GM21528 (cell line): ENCODE measurements around the gene KCTD16.

ENCODE experiments used
- ATAC-seq: cut with Tn5 transposase; IDR thresholded peaks from one replicate; pipeline ENCODE4 v1.9.1; 2021; ENCODE audit warnings: mild to moderate bottlenecking, moderate library complexity; ENCODE audit not compliant: unreplicated experiment, low FRiP score

KCTD16 gene

DNA sequence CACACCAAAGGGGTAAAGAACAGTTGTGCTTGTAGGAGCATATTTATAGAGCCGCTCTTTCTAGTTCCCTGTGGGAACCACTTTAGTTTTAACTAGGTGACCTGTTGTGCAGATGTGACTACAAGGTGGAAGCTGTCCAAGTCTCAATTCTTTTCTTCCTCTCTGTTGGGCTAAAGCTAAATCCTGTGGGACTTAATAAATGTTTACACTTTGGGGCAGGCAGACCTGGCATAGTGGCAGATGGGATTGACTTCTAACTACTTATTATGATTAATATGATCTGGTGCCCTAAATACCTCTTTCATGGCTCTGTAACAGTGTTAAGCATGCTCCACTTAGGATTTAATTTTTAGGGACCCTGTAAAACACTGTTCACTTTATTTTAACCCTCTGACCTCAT is 265.3 kb downstream of the KCTD16 start:
- ATAC-seq: no peak

DNA sequence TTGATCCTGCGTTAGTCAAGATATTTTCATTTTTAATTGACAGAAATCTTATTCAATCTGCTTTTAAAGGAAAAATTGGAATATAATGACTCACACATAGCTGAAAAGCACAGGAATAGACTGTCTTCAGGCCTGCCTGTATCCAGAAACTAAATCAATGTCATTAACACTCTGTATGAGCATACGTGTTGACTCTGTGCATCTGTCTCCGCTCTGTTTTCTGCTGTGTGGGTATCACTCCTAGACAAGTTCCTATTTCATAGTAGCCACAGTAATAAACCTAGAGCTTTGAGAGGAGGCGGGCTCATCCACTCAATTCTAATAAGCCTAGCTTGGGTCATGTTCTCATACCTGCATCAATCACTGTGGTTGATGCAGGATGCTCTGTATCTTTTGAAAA is 267.6 kb downstream of the KCTD16 start:
- no peak for ATAC-seq

DNA sequence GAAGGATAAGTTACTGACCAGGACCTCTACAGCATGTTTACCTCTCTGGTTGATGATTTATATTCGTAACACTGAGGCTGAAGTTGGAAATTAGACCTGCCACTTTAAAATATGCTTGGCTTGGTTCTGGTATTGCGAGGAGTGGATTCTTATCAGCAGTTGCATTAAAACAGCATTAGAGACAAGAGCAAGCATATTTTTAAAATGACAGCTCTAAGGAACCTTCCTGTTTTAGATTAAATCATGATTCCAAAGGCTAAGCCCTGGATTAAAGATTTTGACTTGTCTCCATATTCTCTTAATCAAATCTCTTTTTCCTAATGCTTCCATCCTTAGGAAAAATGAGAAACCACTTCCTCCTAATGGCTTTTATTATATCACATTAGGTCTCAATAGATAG is 277.8 kb downstream of the KCTD16 start:
- ATAC-seq: no peak

- ATAC-seq: no peak
Observed at GRCh38 chr5:144451187-144451973, 280.7 kb downstream of the KCTD16 start.

DNA sequence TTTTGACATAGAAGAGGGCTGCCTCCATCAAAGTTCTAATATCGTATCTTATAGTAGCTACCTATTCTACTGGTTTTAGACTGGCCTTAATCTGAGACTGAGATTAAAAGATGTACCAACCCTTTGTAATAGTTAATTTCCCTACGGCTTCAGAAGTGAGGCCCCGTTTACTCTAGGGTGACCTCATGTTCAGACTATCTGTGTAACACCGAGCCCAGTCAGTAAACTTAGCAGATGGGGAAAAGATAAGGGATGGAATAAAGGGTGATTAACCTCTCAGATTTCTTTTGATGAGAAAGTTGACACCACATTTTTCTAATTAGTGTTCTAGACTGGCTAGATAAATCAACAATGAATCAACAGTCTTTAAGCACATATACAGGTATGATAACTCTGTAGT is 283.1 kb downstream of the KCTD16 start:
- ATAC-seq: no peak

DNA sequence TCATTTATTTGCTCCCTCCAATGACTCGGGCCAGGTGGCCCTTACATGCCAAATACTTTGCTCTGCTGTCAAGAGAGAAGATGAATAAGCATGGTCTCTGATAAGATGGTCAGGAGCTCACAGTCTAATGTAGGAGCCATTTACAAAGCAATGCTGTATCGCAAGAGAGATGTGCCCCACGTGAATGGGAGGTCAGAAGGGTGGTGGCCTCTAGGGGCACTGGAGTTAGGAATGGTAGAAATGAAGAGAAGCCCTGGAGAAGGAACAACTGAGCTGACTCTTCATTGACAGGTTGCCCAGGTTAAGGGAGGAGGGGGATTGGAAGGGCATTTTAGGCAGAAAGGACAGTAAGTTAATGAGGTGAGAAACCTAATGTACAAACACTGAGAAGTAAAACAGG is 286.5 kb downstream of the KCTD16 start:
- ATAC-seq: no peak

GRCh38 chr5:144458216-144458615 is 287.5 kb downstream of the KCTD16 start:
- ATAC-seq: no peak

DNA sequence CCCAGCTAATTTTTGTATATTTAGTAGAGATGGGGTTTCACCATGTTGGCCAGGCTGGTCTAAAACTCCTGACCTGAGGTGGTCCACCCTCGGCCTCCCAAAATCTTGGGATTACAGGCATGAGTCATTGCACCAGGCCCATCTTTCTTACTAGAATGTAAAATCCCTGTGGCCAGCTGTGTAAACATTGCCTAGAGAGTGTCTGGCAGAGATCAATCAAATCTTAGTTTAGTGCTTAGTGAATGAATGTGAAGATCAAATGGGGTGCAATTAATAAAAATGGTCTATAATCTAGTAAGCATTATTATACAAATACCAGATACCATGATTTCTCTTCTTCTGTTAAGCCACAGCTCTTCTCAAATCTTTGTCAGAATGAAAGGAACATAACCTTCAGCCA is 289.9 kb downstream of the KCTD16 start:
- no peak for ATAC-seq

- ATAC-seq: no peak
Observed at GRCh38 chr5:144462577-144462976, 291.9 kb downstream of the KCTD16 start.

DNA sequence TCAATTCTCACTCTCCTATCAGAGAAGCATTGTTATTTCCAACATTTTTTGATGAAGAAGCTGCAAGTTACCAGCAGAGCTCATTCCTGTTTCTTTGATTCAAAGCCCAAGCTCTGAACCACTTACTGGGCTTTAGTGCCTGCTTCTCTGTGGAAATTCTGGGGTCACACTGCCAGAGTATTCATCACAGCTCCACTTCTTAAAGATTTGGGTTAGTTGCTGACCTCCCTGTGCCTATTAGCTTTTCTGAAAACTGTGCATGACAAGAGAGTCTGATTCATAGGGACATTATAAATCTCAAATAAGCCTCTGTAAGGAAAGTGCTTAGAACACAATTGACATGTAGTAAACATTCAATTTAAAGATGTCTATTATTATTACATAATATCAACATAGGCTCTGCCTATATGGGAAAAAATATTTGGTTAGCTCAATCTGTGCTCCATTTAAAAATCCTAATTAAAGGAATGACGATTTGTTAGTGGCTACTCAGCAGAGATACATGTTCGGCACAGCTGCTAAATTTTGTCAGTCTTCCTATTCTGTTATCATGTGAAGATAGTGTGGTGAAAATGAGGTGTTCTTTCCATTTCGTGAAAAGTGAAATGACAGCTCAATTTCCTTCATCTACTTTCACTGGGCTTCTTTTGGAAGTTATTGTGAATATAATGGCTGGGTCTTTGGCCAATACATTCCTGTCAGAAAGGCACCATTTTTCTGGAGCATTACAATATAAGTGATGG is 293.0 kb downstream of the KCTD16 start:
- ATAC-seq: no peak

DNA sequence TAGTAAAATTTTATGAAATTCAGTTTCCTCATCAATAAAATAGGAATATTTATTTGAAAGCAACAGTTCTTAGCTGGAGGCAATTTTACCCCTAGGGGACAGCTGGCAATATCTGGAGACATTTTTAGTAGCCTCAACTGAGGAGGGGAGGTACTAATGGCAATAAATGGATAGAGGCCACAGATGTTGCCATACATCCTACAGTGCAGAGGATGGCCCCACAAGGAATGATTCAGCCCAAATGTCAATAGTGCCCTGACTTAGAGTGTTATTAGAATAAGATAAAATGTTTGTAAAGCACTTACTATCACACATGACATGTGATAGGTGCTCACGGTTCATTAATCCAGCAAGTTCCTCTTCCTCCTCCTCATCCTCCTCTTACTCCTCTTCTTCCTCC is 293.6 kb downstream of the KCTD16 start:
- ATAC-seq: no peak

- ATAC-seq: no peak
Observed at GRCh38 chr5:144465441-144465840, 294.8 kb downstream of the KCTD16 start.

DNA sequence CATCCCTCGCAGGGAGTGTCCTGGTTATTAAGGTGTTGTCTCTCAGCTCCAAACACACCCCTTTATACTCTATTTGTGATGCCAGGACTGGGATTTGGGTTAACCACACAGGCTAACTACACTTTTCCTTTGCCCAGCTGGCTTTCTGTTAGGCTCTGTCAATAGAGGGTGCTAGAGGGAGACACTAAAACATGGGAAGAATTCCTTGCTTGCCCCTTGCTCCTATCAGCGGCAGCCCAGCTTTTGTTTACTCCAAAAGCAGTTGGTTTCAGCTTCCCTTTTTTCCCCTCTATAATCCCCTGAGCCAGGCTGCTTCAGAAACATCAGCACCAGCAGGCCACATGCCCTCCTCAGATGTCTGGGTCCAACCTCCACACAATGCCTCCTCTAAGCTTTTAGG is 297.1 kb downstream of the KCTD16 start:
- ATAC-seq: no peak

DNA sequence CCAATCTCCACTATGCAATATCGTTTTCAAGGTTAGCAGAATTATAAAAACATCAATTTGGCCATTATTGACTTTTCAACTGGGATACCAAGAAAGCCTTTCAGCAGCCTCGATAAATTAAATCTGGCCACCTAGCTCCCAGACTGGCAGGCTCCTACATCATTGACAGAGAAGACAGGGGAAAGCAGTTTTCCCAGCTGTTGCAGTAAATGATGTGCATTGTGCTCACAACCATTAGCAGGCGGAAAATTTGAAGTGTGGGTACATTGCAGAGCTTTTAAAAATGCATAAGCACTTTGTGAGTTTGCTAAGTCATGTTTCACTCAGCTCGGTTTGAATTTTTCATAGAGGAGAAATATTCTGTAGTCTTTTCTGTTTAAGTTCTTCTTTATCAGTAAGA is 297.9 kb downstream of the KCTD16 start:
- no peak for ATAC-seq

DNA sequence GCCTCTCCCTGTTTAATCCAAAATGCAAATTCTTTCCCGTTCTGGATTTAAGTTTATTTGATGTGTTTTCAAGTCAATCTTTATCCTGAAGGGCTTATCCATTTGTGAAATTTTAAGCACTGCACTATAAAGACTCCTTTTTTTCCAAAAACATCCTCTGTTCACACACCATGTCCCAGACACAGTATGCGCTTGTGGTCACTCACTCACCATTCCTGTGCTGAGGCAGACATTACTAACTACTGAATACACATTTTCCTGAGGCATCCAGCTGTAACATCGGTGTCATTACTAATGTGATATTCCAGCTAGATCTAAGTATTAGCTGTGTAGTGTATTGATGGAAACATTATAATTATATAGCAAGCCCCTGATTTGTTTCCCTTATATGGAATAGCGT is 298.4 kb downstream of the KCTD16 start:
- ATAC-seq: no peak

DNA sequence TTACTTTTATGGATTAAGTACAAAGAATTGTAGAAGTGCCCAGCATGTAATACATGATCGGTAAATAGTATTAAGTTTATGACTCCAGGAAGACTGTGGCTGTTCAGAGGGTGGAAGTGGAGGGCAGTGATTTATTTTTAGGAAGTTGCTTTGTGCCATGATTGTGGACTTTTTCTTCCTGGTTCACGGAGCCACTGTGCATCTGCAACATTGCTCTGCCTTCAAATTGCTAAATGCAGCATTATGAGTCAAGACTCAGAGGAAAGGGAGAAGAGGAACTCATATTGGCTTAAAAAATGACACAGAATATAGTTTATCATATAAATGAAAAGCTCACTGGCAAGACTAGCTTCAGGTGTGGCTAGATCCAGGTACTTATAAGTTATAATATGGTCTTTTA is 301.5 kb downstream of the KCTD16 start:
- ATAC-seq: no peak

DNA sequence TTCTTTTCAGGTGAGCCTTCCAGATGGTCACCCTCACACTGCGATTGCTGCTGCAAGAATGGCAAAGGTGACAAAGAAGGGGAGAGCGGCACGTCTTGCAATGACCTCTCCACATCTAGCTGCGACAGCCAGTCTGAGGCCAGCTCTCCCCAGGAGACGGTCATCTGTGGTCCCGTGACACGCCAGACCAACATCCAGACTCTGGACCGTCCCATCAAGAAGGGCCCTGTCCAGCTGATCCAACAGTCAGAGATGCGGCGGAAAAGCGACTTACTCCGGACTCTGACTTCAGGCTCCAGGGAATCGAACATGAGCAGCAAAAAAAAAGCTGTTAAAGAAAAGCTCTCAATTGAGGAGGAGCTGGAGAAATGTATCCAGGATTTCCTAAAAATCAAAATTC is 303.0 kb downstream of the KCTD16 start:
- no peak for ATAC-seq

DNA sequence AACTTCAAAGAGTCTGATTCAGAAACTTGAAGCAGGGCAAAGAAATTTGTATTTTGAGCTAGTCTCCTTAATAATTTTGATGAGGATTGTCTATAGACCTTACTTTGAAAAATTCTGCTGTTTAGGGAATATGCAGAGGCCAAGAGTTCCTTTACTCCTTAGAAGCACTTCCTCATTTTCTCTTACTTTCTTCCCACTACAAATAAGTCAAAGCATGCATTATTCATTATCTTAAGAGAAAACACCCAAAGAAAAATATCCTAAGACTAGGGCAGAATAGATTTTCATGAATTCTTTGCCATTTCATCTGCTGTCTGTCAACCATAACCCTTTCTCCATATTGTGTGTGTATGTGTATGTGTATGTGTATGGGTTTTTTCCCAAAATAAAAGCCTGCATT is 307.9 kb downstream of the KCTD16 start:
- no peak for ATAC-seq

- no peak for ATAC-seq
Observed at GRCh38 chr5:144481861-144482260, 311.2 kb downstream of the KCTD16 start.

DNA sequence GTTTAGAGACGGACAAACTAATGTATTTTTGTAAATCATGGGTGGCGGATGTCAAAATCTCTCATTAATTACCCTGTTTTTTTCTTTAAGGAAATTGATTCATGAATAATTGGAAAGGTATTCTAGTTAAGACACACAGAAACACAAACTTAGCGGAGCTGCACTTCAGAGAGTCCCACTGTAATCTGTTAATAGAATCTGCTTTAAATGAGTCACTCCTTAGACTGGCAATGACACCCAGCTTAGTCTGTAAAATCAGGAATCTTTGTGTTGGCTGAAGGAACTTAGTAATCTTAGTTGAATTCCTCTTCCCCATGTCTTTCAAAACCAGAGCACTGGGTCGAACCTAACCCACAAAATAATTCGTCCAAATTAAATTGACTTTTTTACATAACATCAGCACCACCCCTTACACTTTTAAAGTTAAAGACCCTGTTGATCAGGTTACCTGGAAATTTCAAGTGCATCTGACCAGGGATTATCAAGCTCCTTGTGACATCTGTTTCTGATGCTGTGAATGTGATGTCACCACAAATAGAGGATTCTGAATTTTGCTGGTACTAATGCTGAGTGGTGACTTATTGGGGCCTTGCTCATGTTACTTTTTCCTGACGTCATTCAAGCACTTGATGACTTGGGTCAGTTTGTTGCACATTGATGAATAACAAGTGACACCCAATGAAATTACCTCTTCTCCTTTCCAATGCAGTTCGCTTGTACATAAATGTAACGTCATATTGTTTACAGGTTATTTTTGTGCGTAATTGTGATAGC is 313.6 kb downstream of the KCTD16 start:
- ATAC-seq: no peak

DNA sequence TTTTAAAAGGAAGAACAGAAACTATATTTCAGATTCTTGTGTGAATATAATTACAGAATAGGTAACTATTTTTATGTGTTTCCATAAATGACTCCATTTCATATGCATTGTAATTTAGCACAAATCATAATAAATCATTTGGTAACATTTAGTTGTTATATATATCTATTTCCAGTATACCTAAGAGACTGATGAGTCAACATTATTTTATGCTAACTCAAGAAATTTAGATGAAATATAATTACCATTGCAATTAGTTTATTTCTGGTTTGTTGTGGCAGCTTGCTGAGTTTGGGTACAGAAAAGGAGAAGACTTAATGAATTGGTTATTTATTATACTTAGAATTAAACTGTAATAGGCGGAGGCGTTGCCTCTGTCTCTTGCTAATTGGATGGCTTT is 314.9 kb downstream of the KCTD16 start:
- no peak for ATAC-seq
